ENCODE measurements around the gene ALOX5.
"Not testable (repeated sequence)": the region's sequence is repeated elsewhere in the genome, so short reads cannot be mapped to it uniquely, and the experiment has no call there.

ALOX5 gene

DNA sequence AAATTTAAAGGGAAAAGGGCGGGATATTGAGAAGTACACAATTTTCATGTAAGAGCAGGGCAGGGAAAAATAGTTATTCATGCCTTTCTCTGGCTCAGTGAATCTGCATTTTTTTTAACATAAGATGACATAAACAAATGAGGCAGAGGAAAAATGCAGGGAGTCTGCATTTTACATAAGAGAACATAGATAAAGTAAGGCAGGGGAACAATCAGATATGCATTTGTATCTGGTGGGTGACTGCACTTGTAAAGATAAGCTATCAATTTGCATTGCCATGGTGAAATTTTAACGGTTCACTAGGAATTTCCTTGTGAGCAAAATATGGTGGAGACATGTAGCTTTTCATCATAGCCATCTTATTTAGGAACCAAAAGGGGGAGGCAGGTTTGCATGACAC lies 33.5 kb downstream of the ALOX5 start:
- DNase-seq: no peak

DNA sequence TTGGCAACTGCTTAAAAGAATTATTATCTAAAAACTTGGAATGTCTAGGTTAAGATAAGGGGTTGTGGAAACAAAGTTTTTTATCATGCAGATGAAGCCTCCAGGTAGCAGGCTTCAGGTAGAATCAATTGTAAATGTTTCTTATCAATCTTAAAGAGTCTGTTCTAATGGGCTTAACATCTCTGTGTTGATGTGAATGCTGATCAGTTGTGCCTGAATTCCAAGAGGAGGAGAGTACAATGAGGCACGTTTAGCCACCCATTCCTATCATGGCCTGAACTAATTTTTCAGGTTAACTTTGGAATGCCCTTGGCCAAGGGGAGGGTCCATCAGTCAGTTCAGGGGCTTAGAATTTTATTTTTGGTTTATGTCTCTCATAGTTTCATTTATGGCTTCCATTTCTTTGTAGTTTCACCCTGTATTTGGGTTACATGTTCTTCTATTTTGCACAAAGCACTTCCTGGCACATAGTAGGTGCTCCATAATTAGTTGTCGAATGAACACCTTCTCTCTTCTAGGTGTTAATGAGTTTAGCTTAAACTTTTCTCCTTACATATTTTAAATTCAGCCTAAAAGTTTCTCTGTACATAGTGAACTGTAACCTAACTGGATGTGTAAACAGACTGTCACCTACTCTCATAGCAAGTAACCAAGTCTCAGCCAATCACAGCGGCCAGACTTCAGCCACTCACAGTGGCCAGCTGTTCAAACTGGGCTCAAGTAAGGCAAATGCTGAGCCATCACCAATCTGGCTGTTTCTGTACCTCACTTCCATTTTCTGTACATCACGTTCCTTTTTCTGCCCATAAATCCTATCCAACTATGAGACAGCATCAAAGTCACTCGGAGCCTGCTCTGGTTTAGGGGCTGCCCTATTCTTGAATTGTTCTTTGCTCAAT lies 34.7 kb downstream of the ALOX5 start:
- no peak for DNase-seq

DNA sequence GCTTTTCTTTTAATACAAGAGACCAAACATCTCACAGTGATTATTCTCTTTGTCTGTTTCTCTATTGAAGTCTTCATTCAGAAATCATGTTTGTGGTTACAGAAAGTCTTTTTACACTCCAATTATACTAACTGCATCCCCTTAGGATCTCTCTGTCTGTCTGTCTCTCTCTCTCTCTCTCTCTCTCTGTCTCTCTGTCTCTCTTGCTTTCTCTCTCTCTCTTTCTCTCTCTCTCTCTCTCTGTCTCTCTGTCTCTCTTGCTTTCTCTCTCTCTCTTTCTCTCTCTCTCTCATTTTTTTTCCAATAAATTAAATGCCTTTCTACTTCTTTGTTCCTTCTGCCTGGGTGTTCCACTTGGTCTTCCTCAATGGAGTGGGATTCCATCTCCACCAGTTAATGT lies 35.3 kb downstream of the ALOX5 start:
- not testable (repeated sequence) for DNase-seq

DNA sequence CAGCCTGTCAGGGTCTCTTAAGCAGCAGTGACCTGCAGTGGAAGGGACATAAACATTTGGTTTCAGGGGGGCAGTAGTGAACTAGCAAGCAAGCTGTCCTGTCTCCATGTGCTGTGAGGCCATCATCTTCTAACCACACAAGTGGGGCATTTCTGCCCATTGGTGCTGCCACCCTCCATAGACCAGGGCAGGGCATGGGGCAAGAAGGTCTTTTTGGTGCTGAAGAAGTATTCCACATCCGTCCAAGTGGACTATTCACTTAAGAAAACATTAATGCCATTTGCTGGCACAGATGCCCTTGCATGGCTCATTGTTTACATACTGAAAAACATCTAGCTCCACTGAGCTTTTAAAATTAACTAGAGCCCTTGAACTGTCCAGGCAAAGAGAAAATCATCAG lies 35.8 kb downstream of the ALOX5 start:
- DNase-seq: no peak

DNA sequence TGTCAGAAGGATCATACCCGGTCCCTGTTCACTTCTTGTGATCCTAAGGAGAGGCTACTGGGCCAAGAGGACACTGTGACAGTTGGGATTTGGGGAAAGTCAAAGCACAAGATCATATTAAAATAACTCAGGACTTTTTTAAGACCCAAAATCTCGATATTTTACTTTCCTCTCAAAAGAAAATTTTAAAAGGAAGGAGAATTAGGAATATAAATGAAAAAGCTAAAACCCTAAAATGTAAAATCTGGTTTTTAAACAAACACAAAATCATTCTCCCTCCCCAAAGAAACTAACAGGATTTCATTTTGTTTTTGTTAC lies 36.4 kb downstream of the ALOX5 start:
- no peak for DNase-seq

DNA sequence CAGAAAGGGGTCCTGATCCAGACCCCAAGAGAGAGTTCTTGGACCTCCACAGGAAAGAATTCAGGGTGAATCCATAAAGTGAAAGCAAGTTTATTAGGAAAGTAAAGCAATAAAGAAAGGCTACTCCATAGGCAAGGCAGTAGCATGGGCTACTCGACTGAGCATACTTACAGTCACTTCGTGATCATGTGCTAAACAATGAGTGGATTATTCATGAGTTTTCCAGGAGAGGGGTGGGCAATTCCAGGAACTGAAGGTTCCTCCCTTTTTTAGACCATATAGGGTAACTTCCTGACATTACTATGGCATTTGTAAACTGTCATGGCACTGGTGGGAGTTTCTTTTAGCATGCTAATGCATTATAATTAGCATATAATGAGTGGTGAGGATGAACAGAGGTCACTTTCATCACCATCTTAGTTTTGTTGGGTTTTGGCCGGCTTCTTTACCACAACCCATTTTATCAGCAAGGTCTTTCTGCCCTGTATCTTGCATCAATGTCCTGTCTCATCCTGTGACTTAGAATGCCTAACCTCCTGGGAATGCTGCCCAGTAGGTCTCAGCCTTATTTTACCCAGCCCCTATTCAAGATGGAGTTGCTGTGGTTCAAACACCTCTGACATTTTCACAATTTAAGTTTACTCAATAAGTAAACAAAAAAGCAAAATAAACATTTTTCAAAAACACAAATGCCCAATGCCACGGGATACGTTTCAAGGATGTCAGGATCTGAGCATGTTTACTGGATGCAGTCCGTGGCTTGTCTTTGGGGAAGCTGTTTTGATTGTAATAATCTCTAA lies 37.0 kb downstream of the ALOX5 start:
- DNase-seq: no peak

DNA sequence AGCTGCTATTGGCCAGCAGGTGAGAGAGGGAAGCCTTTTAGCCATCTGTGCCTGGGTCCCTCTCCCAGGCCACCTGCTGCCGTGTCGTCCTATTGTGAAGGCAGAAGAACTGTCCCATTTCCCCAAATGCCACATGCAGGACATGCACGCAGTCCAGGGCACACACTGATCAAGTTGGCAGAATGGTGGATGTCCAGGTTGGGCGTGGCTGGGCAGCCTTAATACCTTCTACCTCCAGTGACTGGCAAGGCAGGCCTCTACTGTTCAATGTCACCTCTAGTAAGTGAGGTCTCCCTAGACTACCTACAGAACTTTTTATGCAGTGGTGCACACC lies 37.6 kb downstream of the ALOX5 start:
- DNase-seq: no peak

DNA sequence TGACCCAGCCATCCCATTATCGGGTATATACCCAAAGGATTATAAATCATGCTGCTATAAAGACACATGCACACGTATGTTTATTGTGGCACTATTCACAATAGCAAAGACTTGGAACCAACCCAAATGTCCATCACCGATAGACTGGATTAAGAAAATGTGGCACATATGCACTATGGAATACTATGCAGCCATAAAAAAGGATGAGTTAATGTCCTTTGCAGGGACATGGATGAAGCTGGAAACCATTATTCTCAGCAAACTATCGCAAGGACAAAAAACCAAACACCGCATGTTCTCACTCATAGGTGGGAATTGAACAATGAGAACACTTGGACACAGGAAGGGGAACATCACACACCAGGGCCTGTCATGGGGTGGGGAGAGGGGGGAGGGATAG lies 41.0 kb downstream of the ALOX5 start:
- DNase-seq: not testable (repeated sequence)

DNA sequence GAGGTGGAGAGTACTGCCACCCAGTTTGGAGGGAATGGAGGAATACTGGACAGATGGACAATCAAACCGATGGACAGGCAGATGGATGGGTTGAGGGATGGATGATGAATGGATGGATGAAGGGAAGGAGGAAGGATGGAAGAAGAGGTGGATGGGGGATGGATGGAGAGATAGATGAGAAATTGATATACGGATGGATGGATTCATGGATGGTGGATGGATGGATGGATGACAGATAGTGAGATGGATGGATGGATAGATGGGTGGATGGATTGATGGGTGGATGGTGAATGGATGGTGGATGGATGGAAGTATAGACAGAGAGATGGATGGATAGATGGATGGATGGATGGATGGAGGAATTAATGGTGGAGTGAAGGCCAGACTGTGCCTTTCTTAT lies 42.6 kb downstream of the ALOX5 start:
- DNase-seq: no peak

DNA sequence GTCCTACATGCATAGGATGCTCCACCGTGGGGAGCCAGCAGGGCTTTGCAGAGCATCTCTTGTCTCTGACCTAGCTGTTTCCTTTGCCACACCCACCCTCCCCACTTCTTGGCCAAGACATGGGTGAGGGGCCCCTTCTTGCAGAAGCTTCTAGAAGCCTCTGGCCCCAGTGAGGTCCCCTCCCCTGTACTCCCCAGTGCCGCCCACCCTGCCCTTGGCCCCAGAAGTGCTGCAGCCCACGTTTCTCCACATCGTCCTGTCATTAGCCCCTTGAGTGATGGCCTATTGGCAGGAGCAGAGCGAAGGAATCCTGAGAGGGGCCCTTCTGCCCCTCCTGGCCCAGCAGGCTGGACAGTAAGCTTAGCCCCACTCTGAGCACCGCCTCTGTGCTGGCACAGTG lies 43.7 kb downstream of the ALOX5 start:
- no peak for DNase-seq

DNA sequence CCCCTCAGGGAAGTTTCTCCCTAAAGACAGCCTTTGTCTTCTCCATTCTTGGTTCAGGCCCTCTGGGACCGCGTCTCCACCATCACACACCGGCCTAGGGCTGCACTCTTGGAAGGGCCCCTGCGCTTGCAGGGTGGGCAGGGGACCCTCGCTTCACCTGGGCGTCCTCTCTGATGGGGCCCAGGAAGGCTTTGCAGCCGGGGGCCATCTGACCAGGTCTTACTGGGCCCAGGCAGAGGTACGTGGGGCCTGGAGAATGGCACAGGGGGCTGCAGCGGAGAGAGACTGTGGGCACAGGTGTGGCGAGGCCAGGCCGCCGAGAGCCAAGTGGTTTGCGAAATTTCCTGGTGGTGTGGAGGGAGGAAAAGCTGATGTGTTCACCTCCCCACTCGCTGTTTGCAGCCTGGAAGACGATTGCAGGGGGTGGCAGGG lies 44.4 kb downstream of the ALOX5 start:
- no peak for DNase-seq

DNA sequence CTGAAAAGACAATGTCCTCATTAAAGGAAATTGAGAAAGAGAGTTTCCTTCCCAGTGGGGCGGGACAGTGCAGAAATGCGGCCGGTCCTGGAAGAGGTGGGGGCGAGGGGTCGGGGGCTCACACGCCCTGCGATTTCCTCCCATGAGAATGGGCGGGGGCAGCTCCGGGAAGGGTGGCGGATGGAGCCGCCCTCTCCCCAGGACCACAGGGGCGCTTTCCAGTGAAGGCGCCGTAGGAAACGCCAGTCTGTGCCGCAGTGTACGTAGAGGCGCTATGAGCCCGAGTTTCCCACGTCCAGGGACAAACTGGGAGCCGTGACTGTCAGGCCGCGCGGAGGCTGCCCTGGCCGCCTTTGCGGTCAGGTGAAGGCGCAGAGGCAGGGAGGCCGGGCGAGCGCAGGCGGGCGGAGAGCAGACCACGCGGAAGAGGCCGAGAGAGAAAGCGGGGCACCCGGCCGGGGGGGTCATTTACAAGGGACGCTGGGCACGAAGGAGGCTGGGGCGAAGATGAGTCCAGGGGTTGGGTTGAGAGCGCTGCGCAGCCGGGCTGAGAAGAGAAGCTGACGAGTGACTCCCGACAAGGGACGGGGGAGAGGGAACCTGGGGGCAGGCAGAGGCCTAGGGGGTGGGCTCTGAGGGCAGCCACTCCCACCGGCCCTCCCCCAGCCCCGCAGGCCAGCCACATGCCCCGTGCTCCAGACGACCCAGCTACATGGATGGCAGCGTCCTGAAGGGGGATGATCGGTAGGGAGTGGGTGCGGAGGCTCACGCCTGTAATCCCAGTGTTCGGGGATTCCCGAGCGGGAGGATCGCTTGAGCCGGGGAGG lies 45.0 kb downstream of the ALOX5 start:
- no peak for DNase-seq

DNA sequence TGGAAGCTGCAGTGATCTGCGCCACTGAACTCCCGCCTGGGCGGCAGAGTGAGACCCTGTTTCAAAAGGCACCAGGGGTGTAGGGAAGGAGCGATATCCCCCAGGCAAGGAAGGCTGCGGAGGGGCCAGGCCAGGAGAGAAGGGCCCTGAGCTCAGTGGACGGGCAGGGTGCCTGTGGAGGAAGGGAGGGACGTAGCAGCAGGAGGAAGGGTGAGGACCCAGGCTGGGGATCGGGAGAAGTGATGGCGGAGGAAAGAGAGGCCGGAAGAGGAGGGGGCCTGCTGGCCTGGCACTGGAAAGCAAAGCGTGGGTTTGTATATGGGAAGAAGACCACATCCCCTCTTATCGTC lies 45.6 kb downstream of the ALOX5 start:
- no peak for DNase-seq

DNA sequence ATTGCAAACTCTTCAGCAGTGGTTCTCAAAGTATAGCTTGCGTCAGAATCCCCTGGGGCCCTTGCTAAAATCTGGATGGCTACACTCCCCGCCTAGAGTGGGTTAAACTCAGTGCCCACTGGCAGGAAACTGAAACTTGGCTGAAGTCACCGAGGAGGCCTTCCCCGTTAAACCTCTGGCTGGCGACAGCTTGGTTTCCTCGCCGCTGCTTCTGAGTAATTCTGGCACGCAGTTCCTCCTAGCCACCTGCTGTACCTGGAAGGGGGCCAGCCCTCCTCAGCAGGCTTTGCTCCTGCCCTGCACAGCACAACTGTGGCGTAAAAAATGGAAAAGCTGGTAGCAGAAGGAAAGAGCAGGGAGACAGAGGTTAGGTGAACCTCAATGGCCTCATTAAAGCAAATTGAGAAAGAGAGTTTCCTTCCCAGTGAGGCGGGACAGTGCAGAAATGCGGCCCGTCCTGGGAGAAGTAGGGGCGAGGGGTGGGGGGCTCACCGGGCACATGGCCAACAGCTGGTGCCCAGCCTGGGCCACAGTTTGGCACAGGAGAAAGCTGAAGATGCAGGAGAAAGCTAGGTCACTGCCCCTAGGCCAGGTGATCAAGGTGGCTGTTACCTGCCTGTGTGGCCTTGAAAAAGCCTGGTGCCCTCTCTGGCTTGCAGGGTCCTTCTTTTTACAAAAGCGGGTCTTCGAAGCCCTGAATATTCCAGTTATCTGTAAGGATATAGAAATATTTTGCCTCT lies 46.6 kb downstream of the ALOX5 start:
- peak; percentile 84 for DNase-seq

DNA sequence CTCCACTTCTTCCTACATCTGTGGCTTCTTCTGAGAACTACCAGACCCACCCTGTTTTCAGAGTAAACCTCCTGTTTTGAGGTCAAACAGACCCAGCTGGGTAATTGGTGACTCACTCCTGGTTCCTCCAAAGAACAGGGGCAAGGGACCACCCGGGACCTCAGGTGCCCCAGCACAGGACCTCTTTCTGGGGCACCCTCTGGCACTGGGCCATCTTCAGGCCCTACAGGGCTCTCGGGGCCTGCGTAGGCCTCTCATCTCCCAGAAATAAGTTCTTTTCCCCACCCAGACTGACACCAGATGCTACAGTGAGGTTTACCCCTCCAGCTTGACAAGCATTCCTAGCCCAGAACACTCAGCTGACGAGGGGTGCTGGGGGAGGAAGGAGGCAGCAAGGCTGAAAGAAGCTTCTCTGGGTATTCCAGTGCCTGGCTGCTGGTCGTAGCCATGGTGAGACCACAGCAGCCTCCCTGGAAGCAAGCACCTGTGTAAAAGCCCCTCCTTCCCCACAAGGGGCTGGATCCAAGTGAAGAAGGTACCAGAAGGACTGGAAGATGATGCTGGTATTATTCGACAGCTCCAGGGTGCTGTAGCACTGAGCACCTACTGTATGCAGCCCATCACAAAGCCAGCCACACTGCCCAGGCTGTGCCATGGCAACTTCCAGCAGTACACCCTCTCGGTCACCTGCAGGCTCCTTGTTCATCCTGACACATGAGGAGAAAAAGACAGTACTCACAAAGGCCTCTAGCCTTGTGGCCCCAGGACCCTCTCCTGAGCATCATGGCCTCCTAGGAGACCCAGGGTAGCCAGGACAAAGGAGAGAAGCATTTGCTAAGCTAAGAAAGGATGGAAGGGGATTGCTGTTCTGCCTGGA lies 47.4 kb downstream of the ALOX5 start:
- no peak for DNase-seq

DNA sequence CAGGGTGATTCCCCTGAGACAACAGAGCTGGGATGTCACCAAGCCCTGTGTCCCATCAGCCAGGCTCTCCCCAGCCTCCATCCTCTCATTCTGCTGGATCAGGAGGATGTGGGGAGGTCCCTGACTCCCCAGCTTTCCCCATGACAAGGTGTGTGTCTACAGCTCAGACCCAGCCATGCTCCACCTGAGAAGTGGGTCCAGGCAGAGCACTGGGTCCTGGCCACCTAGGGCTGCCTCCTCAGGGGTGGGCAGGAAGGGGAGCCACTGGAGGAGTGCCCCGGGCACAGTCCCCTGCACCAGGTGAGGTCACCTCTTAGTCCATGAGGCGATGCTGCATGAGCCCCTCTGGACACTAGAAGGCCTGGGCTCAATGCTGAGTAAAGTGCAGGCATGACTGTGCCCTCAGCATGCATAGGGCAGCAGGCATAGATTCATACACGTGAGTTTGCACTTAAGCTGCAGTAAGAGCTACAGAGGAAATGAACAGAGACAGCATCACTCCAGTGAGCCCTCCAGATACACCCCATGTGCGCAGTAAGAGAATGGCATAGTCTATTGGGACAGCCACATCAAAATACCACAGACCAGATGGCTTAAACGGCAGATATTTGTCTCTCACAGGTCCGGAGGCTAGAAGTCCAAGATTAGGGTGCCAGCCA lies 48.3 kb downstream of the ALOX5 start:
- no peak for DNase-seq

DNA sequence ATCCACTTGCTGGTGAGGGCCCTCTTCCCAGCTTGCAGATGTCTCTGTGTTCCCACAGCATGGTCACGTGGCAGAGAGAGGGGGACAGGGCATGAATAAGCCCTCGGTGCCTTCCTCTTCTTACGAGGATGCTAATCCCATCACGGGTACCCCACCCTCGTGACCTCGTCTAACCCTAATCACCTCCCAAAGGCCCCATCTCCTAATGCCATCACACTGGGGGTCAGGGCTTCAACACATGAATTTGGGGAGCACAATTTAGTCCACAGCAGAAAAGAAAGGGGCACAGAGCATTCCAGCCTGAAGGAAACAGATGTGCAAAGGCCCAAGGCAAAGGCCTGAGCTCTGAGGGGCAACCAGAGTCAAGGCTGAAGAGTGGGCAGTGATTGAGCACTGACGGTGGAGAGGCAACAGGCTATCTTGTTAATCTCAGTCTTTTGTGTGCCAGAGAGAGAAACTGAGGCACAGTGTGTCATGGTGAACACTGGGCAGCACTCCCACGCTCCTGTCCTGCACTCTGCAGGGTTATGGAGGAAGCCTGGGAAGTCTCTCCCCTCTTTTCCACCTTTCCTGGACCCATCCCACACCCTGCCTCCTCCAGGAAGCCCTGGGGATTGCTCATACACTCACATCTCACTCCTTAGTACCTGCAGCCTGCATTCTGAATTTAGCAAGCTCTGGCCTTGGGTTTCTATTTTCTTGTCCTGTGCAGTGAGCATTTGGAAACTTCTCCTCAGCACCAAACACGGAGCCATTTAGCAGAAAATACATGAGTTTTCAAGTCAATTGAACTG lies 49.0 kb downstream of the ALOX5 start:
- DNase-seq: no peak

DNA sequence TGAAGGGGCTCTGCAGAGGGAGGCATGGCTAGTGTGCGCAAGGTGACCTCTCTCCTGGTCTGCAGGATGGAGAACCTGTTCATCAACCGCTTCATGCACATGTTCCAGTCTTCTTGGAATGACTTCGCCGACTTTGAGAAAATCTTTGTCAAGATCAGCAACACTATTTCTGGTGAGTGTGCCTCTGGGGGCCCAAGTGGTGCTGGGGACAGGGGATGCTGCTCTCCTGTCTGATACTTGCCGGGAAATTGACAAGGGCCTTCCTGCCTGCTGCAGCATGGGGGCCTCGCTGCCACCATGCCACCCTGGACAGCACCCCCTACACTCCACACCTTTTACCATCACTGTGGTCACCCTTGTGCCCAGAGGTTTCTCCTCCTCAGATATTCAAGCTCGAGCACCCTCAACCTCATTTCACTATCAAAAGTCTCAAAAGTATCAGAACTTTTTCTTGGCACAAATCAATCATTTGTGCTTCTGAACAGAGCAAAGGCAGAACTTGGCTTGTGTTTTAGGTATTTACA lies 50.0 kb downstream of the ALOX5 start:
- no peak for DNase-seq

DNA sequence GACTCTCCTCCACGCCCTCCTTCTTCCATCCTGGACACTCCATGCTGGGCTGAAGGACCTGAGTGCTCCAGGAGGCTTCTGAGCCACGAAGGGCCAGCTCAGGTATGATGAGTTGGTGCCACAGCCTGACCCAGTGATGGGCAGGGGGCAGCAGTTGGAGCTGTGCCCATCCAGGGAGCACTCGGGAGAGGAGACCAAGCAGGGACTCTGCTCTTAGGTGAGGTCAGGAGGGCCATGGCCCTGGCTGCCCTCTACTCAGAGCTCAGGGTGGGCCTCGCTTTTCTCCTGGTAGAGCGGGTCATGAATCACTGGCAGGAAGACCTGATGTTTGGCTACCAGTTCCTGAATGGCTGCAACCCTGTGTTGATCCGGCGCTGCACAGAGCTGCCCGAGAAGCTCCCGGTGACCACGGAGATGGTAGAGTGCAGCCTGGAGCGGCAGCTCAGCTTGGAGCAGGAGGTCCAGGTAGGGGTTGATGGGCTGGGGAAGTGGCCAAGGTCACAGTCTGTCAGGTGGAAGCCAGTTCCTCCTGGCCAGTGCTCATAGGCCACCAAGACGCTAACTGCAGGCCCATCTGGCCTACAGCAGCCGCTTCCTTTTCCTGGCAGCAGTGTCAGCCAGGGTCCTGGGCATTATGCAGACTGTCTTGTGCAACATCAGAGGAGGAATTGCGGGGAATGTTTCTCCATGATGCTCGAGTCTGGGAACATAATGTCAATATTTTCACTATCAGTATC lies 50.8 kb downstream of the ALOX5 start:
- no peak for DNase-seq

Measured in DMS 273 treated with DMSO at 0.1 percent for 48 hours (cell line).